ENCODE data around the gene ABCC6. TPM values are rescaled to one million over a fixed set of nuclear protein-coding genes. Genes with fewer than 3 reads are reported as not detected.
"Not testable (repeated sequence)": the region's sequence is repeated elsewhere in the genome, so short reads cannot be mapped to it uniquely, and the experiment has no call there.

The ABCC6 gene
- polyA plus RNA-seq, 4 donors = 8.3 to 22.1 (median 16.7) TPM

GRCh38 chr16:16191493-16192167 lies 31.7 kb downstream of the ABCC6 start:
- DNase-seq (ENCODE audit: low read depth in 4 of 4, low spot score in 3 of 4) = no peak

- DNase-seq (ENCODE audit: low read depth in 4 of 4, low spot score in 3 of 4) = not testable (repeated sequence)
These were observed 32.3 kb downstream of the ABCC6 start for GRCh38 chr16:16190966-16191365.

- no peak for DNase-seq (ENCODE audit: low read depth in 4 of 4, low spot score in 3 of 4)
These were observed 32.7 kb downstream of the ABCC6 start for GRCh38 chr16:16190546-16190945.

DNA sequence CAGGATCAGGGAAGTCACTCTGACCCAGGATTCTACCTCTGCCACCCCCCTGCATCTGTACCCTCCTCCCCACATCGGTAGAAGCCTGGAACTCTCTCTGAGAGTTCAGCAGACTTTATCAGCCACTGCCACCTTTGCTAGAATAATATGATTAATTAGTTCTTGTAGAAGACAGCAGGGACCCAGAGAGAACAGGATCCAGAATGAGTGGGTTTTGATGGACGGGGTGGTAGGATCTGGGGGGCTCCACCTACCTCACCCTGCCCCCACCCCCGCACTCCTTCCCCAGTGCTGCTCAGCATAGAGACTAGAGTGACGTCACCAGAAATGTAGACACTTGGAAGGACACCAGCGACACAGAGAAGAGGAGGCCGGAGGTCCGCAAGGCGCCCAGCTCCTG lies 33.5 kb downstream of the ABCC6 start:
- DNase-seq (ENCODE audit: low read depth in 4 of 4, low spot score in 3 of 4) = no peak

GRCh38 chr16:16188827-16189226 lies 34.5 kb downstream of the ABCC6 start:
- DNase-seq (ENCODE audit: low read depth in 4 of 4, low spot score in 3 of 4) = no peak

DNA sequence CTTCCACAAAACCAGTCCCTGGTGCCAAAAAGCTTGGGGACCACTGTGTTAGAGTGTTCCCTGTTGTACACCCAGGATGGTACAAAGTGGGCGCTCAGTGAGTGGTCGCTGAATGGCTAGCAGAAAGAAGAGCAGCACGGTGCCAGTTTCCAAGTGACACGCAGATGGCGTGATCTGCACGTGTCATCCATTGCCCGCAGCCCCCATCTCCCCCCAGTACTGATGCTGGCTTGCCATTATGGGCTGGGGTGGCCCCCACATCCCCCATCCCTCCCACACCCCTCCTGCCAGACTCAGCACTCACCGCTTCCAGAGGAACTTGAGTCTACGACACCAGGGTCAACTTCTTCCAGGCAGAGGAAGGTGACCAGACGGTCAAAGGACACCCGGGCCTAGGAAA lies 36.5 kb downstream of the ABCC6 start:
- DNase-seq (ENCODE audit: low read depth in 4 of 4, low spot score in 3 of 4) = no peak

GRCh38 chr16:16185095-16185494 lies 38.2 kb downstream of the ABCC6 start:
- no peak for DNase-seq (ENCODE audit: low read depth in 4 of 4, low spot score in 3 of 4)

- DNase-seq (ENCODE audit: low read depth in 4 of 4, low spot score in 3 of 4) = no peak
These were observed 38.7 kb downstream of the ABCC6 start for GRCh38 chr16:16184594-16184993.

DNA sequence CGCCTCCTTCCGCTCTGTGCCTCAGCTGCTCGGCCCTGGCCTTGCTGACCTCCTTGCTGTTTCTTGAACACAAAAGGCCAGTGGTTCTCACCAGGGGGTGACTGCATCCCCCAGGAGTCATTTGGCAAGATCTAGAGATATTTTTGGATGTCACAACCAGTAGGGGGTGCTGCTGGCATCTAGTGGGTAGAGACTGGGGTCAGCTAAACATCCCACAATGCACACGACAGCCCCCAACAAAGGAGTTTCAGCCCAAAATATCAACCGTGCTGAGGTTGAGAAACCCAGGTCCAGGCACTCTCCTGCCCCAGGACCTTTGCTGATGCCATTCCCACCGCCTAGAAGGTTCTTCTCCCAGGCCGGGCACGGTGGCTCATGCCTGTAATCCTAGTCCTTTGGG lies 39.7 kb downstream of the ABCC6 start:
- DNase-seq (ENCODE audit: low read depth in 4 of 4, low spot score in 3 of 4) = no peak

DNA sequence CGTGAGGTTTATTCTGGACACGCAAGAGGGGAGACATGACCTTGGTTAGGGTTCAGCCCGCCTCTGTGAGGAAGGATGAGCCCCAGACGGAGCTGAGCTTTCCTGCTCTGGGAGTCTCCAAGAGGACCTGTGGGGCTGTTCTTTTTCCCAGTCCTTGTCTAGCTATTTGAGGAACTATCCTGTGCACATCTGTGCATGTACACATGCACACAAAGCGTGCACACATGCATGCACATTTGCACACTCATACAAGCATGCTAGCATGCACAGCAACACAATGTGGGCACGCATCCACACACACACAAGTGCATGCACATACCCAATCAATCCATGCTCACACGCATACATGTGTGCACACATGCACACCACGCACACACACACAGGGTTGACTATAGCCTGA lies 40.4 kb downstream of the ABCC6 start:
- no peak for DNase-seq (ENCODE audit: low read depth in 4 of 4, low spot score in 3 of 4)

DNA sequence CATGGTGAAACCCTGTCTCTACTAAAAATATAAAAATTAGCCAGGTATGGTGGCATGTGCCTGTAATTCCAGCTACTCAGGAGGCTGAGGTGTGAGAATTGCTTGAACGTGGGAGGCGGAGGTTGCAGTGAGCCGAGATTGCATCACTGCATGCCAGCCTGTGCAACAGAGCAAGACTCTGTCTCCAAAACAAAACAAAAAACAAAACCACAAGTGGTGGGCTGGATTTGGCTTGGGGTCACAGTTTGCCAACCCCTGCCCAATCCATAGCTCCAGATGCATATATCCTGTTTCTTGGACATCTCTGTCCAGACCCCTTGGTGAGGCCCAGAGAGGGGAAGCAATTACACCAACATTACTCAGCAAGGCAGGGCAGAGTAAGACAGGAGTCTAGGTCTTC lies 41.5 kb downstream of the ABCC6 start:
- DNase-seq (ENCODE audit: low read depth in 4 of 4, low spot score in 3 of 4) = not testable (repeated sequence)

- DNase-seq (ENCODE audit: low read depth in 4 of 4, low spot score in 3 of 4) = no peak
These were observed 44.7 kb downstream of the ABCC6 start for GRCh38 chr16:16178455-16179162.

DNA sequence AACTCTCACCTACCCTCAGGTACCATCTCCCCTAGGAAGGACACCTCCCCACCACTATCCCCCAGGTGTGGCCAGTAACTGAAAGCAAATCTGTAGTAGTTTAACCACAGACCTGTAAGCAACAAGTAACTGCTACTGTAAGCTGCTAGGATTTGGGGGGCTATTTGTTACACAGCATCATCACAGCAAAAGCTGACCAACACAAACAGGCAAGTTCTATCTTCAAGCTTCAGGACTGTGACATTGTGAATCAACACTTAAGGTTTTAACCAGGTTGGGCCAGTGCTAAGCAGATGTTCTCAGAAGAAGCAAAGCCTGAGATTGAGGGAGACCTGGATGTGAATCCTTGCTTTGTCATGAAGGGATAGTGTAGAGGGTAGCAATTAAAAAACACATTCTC lies 47.0 kb downstream of the ABCC6 start:
- no peak for DNase-seq (ENCODE audit: low read depth in 4 of 4, low spot score in 3 of 4)

DNA sequence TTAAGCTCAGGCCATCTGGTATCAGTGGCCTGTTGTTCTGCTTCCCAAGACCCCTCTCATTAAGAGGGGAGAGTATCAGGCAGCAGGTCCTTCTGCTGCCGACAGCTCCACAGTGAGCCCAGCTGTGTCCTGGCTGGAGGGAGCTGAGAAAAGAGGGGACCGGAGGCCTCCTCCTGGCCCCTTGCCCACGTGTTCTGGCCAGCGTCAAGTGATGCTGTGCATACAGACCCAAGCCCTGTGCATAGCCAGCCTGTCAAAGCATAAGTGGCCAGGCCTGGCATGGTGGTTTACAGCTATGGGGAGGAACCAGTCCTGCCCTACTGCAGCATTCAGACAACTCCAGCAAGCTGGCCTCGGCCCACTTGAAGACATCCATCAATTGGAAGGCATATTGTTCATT lies 48.0 kb downstream of the ABCC6 start:
- no peak for DNase-seq (ENCODE audit: low read depth in 4 of 4, low spot score in 3 of 4)

DNA sequence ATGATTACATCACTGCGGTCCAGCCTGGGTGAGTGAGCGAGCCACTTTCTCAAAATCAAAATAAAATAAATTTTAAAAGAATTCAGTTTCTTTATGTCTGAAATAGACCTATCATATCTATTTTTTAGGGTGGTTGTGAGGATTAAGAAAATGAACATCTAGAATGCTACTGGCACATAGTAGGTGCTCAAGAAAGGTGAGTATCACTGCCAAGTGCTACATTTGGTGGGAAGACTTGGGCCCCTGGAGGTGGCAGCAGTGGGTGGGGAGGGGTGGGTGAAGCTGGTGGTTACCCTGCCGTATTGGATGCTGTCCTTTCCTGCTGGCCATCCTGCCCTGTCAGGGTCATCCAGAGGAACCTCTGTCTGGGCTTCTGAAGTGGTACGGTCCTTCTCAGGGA lies 50.3 kb downstream of the ABCC6 start:
- DNase-seq (ENCODE audit: low read depth in 4 of 4, low spot score in 3 of 4) = no peak

GRCh38 chr16:16171332-16171919 lies 51.9 kb downstream of the ABCC6 start:
- DNase-seq (ENCODE audit: low read depth in 4 of 4, low spot score in 3 of 4) = no peak

DNA sequence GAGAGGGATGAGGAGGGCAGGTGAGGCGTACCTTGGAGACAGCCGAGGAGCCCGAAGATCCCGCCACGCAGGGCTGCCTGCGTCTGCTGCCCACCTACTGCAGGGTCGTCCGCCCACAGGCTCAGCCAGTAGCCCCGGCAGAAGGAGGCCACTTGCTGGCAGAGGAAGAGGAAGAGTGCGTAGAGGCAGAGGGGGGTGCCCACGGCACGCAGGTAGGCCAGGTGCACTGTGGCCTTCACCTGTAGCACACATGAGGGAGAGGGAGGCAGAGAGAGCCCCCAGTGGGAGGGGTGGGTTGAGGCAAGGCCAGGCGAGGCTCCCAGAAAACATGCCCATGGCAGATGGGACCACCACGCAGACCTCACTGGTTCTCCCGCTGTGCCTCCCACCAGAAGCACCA lies 53.7 kb downstream of the ABCC6 start:
- no peak for DNase-seq (ENCODE audit: low read depth in 4 of 4, low spot score in 3 of 4)

GRCh38 chr16:16168431-16168830 lies 54.9 kb downstream of the ABCC6 start:
- DNase-seq (ENCODE audit: low read depth in 4 of 4, low spot score in 3 of 4) = no peak

DNA sequence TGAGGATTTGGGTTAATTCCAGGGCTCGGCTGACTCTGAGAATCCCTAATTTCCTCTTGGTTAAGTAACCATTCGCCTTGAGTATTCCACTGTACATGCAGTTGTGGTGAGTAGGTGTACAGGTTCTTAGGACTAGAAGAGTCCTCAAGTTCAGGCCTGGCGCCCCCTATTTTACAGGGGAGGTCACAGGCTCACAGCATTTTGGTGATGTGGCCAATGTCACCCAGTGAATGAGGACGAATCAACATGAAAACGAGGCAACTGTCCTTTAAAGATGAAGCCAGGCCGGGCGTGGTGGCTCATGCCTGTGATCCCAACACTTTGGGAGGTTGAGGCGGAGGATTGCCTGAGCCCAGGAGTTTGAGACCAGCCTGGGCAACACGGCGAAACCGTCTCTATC lies 55.4 kb downstream of the ABCC6 start:
- no peak for DNase-seq (ENCODE audit: low read depth in 4 of 4, low spot score in 3 of 4)

DNA sequence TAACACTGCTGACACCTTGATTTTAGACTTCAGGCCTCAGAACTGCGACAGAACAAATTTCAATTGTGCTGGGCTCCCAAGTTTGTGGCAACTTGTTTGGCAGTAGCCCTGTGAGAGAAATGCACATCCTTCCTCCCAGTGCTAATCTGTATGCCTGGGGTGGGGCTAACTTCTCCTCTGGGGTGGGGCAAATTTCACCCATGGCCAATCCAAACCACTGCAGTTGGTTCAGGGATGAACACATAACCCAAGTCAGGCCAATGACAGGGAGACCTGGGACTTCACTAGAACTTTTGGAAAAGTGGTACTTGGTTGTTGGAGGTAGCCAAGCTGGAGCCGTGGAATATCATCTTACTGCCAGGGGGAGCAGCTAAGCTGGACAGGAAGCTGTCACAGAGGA lies 56.3 kb downstream of the ABCC6 start:
- no peak for DNase-seq (ENCODE audit: low read depth in 4 of 4, low spot score in 3 of 4)

GRCh38 chr16:16166085-16166484 lies 57.2 kb downstream of the ABCC6 start:
- DNase-seq (ENCODE audit: low read depth in 4 of 4, low spot score in 3 of 4) = no peak

- no peak for DNase-seq (ENCODE audit: low read depth in 4 of 4, low spot score in 3 of 4)
These were observed 59.1 kb downstream of the ABCC6 start for GRCh38 chr16:16164243-16164642.

Measured in left renal pelvis (tissue), 4 donors.